UCSD-AML1 (cell line): ENCODE data around the gene ARHGEF7.
A peak's percentile ranks its signal among the peaks of the same experiment; 100 is the strongest.

Experiments used
- DNase-seq: peaks from one replicate; lab custom pipeline; 2025; ENCODE audit not compliant: unreplicated experiment; lab: John Stamatoyannopoulos, UW

ARHGEF7 gene

DNA sequence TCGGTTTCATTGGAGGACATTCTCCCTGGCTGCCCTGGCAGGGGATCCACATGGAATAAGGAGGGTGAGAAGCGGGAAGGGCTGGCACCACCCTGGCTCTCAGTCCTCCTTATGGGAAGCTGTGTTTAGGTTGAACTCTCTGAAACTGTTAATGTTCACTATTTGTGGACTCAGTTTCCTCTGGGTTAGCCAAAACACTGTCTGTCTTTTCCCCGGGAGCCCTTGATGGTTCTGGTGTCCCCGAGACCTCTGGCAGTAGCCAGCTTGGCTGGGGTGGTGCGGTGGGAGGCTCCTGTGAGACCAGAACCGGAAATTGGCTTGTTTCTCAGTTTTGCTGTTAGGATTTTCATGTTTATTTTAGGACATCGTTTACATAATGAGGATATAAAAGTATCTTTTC, 157.0 kb downstream of the ARHGEF7 start:
- no peak for DNase-seq

DNA sequence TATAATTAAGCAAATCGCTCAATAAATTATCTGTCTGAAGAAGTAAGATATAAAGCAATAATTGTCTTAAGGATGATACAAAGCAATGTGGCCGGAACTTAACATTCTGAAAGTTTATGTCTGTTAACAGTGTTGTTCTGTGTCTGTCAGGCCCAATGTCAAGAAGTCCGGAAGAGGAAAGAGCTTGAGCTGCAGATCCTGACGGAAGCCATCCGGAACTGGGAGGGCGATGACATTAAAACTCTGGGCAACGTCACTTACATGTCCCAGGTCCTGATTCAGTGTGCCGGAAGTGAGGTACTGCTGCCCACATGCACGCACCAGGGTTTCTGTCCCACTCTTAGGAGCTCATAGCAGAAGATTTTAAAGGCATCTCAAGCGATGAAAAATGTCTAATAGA, 160.3 kb downstream of the ARHGEF7 start:
- no peak for DNase-seq

DNA sequence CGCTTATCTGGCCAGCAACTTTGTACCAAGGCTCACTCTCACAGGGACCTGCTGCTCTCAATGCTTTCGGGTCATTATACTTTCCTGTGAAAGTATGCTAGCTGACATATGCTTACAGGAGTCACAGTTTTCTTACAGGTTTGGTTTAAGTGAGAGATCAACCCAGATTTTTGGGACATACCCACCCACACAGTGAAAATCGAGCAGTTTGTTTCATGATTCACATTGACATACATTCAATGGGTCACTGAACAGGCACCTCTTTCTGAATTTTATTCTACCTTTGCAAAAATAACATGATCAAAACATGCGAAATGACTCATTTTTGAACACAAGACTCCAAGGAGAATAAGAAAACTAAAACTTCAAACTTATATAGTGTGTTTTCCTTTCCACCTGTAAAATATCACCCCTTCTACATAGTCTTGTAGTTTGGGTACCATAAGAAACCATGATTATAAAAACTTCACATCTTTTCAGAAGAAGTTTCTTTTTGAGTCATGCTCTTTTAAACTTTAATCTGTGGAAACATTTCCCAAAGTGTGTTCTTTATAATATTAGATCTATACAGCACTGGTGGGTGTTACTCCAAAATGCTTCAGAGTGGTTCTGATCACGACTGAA, 161.0 kb downstream of the ARHGEF7 start:
- DNase-seq, result no peak

DNA sequence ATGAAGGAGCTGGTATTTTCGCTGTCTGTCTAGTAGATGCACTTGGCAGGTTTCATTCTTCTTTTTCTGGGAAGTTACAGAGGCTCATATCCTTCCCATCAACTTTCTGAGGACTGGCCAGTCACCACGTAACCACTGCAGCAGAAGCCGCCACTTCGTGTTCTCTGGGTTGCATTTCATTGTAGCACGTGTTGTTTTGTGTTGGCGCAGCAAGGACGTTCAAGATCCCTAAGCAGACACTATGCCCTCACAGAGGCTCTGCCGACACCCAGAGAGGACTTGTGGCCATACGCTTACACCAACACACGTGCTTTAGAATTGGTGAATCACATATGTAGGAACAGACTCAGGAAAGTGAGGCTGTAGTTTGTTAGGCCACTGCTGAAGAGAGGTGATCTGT, 163.1 kb downstream of the ARHGEF7 start:
- DNase-seq, result no peak

DNA sequence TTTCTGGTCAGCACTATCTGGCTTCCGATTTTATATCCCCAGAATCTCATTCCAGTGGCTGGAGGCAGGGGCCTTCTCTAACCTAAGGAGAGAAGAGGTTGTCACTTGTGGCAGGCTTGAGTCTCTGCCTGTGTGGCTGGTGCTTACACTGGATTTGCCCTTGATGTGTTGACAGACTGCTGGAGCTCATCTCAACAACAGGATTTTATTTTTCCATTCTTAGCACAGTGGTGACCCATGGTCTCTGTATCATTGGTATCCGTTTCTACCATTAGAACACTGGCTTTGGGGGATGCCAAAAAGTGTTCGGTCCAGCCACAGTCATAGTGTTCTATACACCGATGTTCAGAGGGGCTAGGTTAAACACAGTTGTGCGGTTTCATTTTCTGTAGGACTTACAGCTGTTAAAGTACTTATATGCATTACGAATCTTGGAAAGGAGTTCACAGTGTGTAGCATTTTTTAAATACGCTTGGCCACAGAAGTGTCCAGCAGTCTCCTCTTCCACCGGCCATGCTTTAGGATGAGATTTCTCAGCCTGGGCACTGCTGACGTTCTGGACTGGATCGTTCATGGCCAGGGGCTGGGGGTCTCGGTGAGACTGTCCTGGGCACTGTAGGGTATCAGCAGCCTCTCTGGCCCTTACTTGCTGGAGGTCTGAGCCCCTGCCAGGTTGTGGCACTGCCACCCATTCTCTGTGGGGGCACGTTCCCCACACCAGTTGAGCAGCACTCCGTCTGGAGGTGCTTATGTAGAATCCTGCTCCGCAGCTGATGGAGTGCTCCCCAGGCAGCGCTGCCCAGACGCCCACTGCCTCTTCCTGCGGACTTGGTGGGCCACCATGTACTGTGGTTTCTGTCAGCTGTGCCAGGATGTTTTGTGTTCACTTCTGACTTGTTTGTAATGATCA, 163.9 kb downstream of the ARHGEF7 start:
- no peak for DNase-seq

DNA sequence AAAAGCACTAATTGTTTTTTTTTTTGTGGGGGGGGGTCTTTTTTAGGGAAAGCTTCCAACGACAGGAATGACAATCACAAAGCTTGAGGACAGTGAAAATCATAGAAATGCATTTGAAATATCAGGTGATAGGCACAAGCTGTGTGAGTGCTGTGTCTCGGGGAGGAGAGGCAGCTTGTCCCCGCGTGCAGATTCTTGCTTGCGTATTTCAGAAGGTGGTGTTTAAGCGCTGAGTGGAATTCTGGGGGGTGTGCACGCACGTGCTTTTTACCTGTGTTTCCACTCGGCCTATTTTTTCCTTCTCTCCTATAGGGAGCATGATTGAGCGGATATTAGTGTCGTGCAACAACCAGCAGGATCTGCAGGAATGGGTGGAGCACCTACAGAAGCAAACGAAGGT, 165.1 kb downstream of the ARHGEF7 start:
- DNase-seq, result no peak

DNA sequence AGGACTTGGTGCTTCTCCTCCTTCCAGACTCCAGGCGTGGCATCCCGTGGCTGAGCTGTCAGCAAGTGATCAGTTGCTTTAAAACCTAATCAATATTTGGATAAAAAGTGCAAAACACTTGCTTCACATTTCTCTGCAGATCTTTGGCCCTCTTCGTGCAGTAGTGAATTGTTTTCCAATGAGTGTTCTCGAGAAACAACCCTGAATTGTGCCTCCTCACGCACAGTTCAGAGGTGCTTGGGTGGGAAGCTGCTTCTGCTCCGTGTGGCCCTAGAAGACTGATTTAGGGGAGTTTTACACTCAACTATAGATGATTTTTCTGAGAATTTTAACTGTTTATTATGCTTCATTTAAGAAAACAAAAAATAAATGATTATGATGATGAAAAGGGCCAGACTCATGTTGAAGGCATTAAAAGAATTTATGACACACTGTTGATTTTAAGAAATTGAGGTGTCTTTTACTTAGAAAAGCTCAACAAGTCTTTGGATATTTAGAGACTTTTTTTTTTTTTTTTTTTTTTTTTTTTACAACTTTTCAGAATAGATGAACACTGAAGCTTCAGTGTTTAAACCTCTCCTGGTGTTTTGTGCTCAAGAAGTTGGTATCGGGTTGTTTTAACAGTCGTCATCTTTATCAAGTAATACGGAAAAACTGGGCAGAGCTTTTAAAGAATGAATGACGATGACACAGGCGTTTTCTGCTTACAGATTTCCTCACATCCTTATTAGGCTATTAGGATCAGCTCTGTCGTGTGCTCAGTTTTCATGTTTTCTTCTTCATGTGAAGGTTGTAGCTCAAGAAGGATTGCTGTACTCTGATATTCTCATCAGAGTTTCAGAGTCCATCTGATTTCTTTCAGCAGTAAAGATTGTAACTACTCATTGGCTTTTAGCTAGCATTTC, 165.8 kb downstream of the ARHGEF7 start:
- DNase-seq, result no peak

DNA sequence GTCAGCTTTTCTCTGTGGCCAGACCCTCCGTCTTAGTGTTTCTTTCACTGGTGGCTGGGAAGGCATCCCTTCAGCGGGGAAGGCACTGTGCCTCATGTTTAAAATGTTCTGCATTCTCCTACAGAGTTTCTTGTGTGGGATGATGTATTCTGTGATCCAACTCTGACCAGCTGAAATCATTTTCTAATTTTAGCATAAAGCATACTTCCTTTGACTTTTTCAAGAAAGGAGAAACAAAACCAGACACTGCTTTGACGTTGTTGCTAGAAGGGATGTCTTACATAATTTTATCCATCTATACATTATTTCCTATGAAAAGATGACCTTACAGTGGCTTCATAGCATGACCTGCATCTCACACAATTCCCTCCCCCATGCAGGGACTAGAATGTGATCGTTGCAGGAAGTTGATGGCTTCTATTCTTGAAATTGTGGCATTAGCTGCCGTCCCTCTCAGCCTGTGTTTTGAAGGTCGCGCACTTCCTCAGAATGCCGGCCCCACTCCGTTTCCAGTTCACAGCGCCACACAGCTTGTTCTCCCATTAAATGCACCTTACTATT, 166.7 kb downstream of the ARHGEF7 start:
- DNase-seq, result peak; percentile 56

DNA sequence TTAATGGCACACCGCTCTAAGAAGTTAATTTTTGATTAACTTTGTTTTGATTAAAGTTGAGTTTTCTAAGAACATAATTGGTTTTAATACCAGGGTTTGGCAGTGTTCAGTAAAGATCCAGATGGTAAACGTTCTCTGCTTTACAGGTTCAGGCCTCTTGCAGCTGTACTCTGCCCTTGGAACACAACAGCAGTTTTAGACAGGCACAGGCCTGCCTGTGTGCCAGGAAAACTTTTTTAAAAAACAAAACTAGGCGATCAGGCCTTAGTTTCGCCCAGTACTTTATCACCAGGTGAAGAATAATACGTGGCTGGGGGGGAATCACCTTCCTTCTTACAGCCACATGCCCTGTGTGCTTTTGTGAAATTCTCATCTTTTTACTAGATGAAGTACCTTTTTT, 167.3 kb downstream of the ARHGEF7 start:
- DNase-seq, result no peak

DNA sequence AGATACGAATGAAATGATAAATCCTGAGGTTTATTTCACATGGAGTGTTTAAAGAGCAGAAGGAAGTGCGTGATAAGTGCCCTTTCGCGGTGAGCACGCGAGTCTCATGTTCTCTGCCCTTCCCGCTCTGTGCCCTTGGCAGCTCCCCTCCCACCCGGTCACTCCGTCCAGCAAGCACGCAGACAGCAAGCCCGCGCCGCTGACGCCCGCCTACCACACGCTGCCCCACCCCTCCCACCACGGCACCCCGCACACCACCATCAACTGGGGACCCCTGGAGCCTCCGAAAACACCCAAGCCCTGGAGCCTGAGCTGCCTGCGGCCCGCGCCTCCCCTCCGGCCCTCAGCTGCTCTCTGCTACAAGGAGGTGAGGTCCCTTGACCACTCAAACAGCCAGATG, 167.9 kb downstream of the ARHGEF7 start:
- no peak for DNase-seq

DNA sequence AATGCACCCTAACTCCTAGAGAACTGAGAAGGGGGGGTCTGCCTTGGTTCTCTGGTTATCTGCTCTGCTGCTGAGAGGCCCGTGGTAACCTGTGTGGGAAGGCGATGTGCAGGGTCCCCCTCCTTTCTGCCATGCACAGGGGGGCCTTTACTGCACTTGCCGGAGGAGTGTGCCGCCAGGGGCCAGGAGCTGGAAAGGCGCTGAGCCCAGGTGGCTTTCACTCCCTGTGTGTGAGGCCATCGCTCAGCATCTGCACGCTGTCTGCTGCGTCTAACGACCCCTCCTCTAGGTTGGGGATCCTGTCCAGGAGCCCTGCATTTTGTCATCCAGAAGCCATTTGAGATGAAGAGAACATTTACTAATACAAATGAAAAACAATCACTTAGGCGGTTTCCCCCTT, 168.3 kb downstream of the ARHGEF7 start:
- DNase-seq, result no peak

DNA sequence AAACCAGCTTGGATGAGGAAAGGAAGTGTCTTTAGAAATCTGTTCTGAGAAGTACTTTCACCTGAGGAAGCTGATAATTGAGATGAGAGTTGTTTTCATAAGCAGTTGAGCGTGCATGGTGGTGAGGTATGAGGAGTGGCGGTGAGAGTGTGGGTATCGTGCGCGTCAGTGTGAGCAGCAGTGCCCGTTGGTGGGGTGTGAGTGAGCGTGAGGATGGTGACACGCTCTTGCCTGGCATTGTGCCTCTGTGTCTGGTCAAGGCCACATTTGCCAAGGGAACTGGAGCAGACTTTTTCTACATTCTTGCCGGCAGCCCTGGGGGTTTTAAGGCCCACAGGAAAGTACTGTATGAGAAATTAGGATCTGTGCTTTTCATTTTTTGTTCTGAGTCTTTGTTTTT, 168.9 kb downstream of the ARHGEF7 start:
- no peak for DNase-seq

DNA sequence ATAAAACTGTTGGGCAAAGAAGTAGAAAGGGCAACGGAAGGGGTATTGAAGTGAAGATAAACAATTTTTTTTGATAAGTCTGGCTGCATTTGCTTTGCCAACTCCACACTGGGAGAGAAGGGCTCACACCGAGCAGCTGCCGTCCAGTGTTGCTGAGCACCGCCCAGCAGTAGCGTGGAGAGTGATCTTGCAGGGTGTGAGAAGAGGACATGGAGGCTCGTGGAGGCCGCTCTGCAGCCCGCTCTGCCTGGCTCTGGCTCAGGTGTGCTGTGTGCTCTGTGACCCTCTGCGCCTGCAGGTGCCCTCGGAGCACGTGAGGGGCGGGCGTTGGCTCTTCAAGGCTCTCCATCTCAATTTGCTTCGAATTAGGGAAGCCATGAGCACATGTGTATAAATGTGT, 169.5 kb downstream of the ARHGEF7 start:
- no peak for DNase-seq

DNA sequence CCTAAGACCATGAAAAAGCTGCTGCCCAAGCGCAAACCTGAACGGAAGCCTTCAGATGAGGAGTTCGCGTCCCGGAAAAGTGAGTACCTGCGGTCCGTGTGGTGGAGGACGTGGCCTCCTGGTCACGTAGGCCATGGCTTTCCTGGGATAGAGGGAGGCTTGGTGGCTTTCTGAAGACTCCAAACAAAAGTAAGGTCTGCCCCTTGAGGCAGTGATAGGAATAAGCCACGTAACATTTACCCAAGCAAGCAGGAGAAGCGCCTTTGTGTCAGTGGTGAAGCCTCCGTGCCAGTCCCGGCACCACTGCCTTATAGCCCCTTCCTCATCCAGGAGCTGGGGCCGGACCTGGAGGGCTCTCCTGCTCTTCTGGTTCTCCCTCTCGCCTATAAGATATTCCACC, 171.1 kb downstream of the ARHGEF7 start:
- no peak for DNase-seq

DNA sequence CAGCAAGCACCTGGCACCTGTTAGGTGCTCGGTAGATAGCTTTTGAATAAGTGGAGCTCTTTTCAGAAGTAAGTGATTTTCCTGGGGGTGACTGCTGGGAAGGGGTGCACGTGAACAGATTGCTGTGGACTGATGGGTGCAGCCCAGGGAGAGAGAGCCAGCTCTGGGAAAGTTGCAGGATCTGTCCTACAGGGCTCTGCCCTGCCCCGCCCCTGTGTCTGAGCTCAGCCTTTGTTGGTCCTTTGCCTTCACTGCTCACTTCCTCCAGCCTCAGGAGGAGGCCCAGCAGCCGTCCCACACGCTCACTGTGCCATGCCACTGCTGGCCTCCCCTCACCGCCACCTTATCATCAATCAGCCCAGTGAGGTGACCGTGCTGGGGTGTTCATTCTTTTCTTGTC, 171.6 kb downstream of the ARHGEF7 start:
- DNase-seq, result no peak

DNA sequence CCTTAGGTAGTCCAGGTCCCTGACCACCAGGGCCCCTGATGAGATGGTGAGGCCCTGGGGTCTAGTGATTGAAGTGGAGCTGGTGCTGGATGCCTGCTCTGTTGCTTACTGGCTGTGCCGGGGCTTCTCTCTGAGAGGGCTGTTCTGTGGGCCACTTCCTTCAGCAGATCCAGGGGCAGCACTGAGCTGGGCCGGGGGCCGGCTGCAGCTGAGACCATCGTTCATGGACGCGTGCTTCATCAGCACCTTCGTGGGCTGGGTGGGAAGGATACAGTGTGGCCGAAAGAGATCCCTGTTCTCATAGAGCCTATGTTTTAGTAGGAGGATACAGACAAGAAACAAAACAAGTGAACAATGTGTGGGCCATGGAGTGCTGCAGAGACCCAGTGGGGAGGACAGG, 172.1 kb downstream of the ARHGEF7 start:
- DNase-seq, result no peak

DNA sequence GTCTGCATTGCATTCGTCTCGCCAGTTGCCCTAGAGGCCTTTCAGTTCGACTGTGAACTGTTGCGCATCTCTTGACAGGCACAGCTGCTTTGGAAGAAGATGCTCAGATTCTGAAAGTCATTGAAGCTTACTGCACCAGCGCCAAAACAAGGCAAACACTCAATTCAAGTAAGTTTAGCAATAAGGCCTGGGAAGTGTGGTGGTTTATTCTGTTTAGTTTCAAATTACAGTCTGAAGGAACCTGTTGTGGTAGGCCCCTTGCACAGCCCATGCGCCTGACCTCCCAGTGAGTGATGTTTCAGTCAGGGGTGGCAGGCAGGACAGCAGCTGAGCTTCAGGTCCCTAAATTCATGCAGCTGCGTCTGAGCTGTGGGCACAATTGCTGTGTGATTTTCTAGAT, 173.2 kb downstream of the ARHGEF7 start:
- no peak for DNase-seq

DNA sequence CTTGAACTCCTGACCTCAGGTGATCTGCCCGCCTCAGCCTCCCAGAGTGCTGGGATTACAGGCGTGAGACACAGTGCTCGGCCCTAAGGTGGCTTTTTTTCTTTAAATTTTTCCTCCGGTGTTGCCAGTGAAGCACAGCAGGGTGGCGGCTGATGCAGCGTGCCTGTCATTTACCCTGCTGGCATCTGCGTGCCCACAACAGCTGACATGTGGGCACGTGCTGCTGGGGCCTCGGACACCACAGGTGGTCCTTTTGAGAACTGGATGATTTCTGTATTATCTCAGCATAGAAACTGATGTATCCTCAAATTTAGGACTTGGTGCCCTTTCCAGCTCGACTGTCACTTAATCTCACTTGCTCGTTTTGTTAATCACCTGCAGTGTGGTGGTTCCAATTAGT, 174.1 kb downstream of the ARHGEF7 start:
- no peak for DNase-seq

DNA sequence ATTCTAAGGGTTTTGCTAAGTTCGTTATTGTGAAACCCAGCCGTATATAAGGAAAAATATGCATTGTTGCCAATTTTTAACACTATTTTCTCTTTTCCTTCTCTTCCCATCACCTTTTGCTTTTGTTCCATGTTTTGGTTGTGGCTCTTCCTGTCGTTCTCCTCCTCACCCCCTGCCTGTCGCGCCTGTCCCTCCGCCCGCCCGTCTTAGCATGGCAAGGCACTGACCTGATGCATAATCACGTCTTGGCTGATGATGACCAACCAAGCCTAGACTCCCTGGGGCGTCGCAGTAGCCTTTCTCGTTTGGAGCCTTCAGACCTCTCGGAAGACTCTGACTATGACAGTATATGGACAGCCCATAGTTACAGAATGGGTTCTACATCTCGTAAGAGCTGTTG, 176.8 kb downstream of the ARHGEF7 start:
- DNase-seq, result no peak

DNA sequence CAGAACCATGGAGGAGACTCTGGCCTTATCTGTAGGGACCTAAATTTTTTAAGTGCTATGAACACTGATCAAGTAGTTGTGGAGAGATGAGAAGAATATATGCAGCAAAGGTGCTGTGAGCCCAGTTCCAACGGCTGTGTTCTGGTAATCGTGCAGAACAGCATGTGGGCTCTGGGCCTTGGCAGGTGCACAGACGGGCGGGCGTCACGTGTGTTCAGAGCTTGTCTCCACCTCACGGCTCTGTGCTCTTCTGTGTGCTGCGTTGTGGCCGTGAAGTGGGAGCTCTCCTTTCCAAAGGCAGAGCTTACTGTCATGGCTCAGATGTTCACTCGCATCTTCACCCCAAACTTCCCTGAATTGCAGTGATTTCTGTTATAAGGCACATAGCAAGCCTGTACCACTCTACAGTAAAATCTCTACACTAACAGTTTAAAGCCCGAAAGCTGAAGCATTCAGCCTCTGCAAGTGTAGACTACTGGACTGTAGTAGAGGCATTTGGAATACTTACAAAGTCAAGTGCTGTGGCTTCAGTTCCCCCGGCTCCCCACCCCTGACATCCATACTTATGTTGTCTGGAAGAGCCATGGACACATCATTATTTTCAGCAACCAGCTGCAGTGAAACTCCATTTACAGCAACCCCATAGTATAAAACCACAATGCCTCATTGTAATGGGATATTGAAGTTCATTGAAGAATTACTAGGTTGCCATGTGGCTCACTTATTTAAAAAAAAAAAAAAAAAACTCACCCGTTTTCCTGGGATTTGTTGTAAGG, 177.8 kb downstream of the ARHGEF7 start:
- DNase-seq, result no peak

DNA sequence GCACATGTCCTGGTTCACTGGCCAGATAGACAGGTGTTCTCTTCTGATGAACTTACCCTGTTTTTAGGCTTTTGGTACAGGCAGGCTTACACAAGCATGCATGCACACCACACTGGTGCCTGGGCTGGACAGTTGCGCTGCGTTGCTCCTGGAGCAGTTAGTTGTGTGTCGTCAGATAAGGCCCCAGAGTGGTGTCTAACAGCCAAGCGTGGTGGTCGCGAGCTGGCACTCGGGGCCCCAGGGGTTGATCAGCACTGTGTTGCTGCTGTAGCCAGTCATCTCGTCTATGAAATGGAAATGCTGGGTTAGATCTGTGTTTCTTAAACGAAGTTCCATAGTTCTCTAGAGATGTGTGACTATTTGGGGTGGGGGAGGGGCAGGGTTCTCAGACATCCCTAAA, 180.8 kb downstream of the ARHGEF7 start:
- no peak for DNase-seq
